MM.1S (cell line): Measurements from ENCODE around the gene PFKFB1.

Source experiments
- CTCF ChIP-seq: fragments of 300-600 bp; sonication (generic); IDR thresholded peaks from 2 replicates; pipeline ENCODE4 v1.5.1; 2016; ENCODE audit warnings: antibody characterized with exemption, low read length, mixed read lengths
- EZH2 ChIP-seq: fragments of 300-600 bp; sonication (generic); optimal IDR thresholded peaks from 2 replicates; pipeline ENCODE3; 2017; ENCODE audit warnings: low read depth, mild to moderate bottlenecking, antibody characterized with exemption, low read length, mixed read lengths

DNA sequence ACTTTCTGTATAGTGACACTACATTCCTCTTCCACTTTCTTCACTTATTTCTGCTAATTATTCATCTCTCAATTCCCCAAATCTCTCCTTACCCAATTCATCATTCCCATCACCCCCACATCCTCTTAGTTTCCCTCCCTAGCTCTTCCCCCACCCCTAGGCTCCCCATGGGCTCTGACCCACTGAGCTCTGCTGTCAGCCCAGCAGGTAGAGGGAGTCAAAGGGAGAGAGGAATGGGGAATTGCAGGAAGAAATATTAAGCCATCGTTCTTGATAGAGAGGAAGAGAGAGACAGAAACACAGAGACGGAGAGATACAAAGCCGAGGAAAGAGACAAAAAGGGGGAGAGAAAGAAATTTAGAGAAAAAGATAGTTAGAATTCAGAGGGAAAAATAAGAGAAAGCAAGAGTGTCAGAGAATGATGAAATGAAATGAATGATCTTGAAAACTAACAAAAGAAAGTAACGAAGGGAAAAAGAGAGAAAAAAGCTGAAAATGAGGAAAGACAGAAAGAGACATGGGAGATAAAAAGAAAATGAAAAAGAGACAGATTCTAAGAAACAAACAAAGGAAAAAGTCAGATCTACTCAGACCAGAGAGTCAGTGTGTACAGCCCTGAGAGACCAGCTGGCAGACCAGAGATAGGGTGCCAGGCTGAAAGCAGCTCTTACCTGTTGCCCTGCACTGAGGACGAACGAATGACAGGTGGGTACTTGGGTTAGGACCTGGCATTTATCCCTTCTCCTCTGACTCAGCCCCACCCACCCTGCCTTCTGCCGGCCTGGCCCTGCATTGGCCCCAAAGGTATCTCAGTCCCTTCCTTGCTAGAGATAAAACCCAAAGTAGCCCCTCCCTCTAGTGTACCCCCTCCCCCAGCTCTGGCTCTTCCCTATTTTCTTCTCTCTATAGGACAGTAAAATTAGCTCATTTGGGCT is 36.5 kb upstream of the PFKFB1 start, which contains the start of gene ALAS2:
- TF ChIP-seq CTCF (no peak), EZH2 (no peak)
